Gastroesophageal sphincter (tissue), 4 donors: ENCODE measurements around the gene VEGFA. TPM values are rescaled to one million over a fixed set of nuclear protein-coding genes. Genes with fewer than 3 reads are reported as not detected.

Experiments
- ATAC-seq: fragments of 150-250 bp; one replicate; pipeline ENCODE4 v1.9.1; 2016; ENCODE audit warnings: mild to moderate bottlenecking, moderate library complexity
- H3K27ac ChIP-seq, 4 donors: fragments of 200-600 bp; sonication (generic) in 3 of 4; 1 replicate in 3 of 4; 2 replicates in 1 of 4; pipeline ENCODE4 v1.5.1; 2016 to 2019
- H3K27me3 ChIP-seq: fragments of 200-600 bp; sonication (generic); one replicate; pipeline ENCODE4 v1.5.1; 2019
- H3K36me3 ChIP-seq, 2 donors: fragments of 200-600 bp; sonication (generic); one replicate each; pipeline ENCODE4 v1.5.1; 2019; ENCODE audit warnings: control low read depth in 1 of 2
- H3K4me1 ChIP-seq, 3 donors: fragments of 200-600 bp; sonication (generic); 1 replicate in 2 of 3; 2 replicates in 1 of 3; pipeline ENCODE4 v1.5.1; 2016 to 2019; ENCODE audit warnings: control low read depth in 2 of 3
- H3K4me3 ChIP-seq, 2 donors: fragments of 200-600 bp; sonication (generic); one replicate each; pipeline ENCODE4 v1.5.1; 2019; ENCODE audit warnings: mild to moderate bottlenecking in 1 of 2, moderate library complexity in 1 of 2
- H3K9me3 ChIP-seq, 3 donors: fragments of 200-600 bp; sonication (generic); one replicate each; pipeline ENCODE4 v1.5.1; 2017 to 2019; ENCODE audit warnings: control low read depth in 2 of 3
- CTCF ChIP-seq, 4 experiments: fragments of 200-600 bp in 2 of 4; fragments of 450-650 bp in 2 of 4; sonication (generic) in 1 of 4; IDR thresholded peaks; one replicate each; pipeline ENCODE4 v1.5.1; 2017 to 2019; ENCODE audit warnings: antibody characterized with exemption in 4 of 4, mild to moderate bottlenecking in 2 of 4, moderate library complexity in 2 of 4
- EP300 ChIP-seq: sonication (generic); formaldehyde crosslinking; IDR thresholded peaks from one replicate; pipeline ENCODE4 v1.6.1; 2017; ENCODE audit warnings: antibody characterized with exemption, mild to moderate bottlenecking
- POLR2A ChIP-seq, 2 donors: fragments of 450-650 bp; IDR thresholded peaks; one replicate each; pipeline ENCODE4 v1.6.1; 2017; ENCODE audit warnings: antibody characterized with exemption in 2 of 2, mild to moderate bottlenecking in 2 of 2, moderate library complexity in 1 of 2
- POLR2AphosphoS5 ChIP-seq: sonication (generic); formaldehyde crosslinking; IDR thresholded peaks from one replicate; pipeline ENCODE4 v1.6.1; 2017; ENCODE audit warnings: antibody characterized with exemption
- WGBS, 2 donors: methylation state at CpG; one replicate each; pipeline ENCODE4 v1.1.5; 2018; ENCODE audit warnings: low coverage in 1 of 2; 5-methylcytosine and 5-hydroxymethylcytosine counted together
- total RNA-seq, 4 donors: library from RNA; depleted of rRNA; stranded (reverse); fragments of >200 nt; gene quantifications; one replicate each; pipeline ENCODE4 v1.1.0, GENCODE V29; 2016

VEGFA gene
- total RNA-seq = 10 to 100 TPM; 32.2 to 66.2 (median 40.1) TPM

GRCh38 chr6:43769526-43770371, at the start of gene VEGFA:
Gene VEGFA (plus strand): TSS chr6:43770211.
- peak within 1 kb of the TSS; percentile 93 to 99 (median 98) for H3K27ac ChIP-seq
- no peaks in the 10 kb centered on the region for H3K36me3 ChIP-seq
- ATAC-seq = peak; percentile 75
- peaks cover 3 to 47% (median 15%) of the 10 kb centered on the region in 3 donors for H3K4me1 ChIP-seq
- TF ChIP-seq POLR2AphosphoS5 (peak; percentile 39), EP300 (no peak), POLR2A (IDR thresholded peaks at IDR 0.05) (peak; percentile 63 to 76), CTCF (IDR thresholded peaks at IDR 0.05) (peak; percentile 96 to 99 (median 98))
- WGBS, 2 donors = 0% methylated on average over 7 to 34 of the region's 62 CpGs
- no peaks in the 10 kb centered on the region for H3K9me3 ChIP-seq
- no peaks in the 10 kb centered on the region for H3K27me3 ChIP-seq
- H3K4me3 ChIP-seq = peak within 1 kb of the TSS; percentile 73 to 92

- Histone ChIP-seq H3K27me3 (no peaks in the 10 kb centered on the region), H3K4me1 (peaks cover 0 to 15% (median 8%) of the 10 kb centered on the region in 3 donors), H3K9me3 (no peaks in the 10 kb centered on the region), H3K4me3 (no peak overlapping the region), H3K36me3 (no peaks in the 10 kb centered on the region), H3K27ac (no peak overlapping the region)
- 75 to 100% methylated on average over 1 to 4 of the region's 4 CpGs for WGBS, 2 donors
- ATAC-seq = no peak
- TF ChIP-seq POLR2AphosphoS5 = no peak
- no peak for TF ChIP-seq POLR2A (IDR thresholded peaks at IDR 0.05)
- no peak for TF ChIP-seq CTCF (IDR thresholded peaks at IDR 0.05)
- TF ChIP-seq EP300 = no peak
These were observed 49.0 kb upstream of the VEGFA start for GRCh38 chr6:43720999-43721398.

DNA sequence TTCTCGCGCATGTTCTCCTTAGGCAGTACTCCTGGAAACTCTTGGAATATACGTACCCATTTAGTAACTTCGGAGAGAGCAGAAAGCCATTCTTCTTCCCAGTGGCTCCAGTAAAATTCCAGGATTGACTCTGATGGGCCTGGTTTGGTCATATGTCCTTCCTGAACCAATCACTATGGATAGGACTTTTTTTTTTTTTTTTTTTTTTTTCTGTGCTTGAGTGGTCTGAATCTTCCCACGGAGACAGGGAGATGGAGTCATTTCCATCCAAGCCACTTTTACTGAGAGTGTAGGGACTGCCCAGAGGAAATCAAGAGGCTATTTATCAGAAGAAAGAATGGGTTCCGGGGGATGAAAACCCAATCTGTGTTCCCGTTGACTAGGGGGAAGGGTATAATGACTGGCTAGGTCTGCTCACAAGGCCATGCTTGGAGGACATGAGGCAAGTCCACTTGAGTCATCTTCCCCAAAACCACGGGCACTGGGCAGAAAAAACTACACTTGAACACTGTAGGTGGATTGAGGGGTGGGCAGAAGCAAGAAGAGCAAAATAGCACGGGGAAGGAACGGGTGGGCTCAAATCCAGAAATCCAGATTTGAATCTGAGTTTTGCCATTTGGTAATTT, 47.0 kb upstream of the VEGFA start:
- no peaks in the 10 kb centered on the region for H3K27me3 ChIP-seq
- no peak for TF ChIP-seq CTCF (IDR thresholded peaks at IDR 0.05)
- no peak for TF ChIP-seq EP300
- TF ChIP-seq POLR2A (IDR thresholded peaks at IDR 0.05) = no peak
- TF ChIP-seq POLR2AphosphoS5 = no peak
- H3K9me3 ChIP-seq = no peaks in the 10 kb centered on the region
- WGBS, 2 donors = 76 to 82% methylated on average over 4 to 7 of the region's 10 CpGs
- no peaks in the 10 kb centered on the region for H3K36me3 ChIP-seq
- no peak for ATAC-seq
- H3K4me3 ChIP-seq = no peak overlapping the region
- H3K27ac ChIP-seq = no peak overlapping the region
- peaks cover 0 to 8% (median 4%) of the 10 kb centered on the region in 3 donors for H3K4me1 ChIP-seq

GRCh38 chr6:43723737-43724295, 46.2 kb upstream of the VEGFA start:
- H3K9me3 ChIP-seq = no peaks in the 10 kb centered on the region
- no peaks in the 10 kb centered on the region for H3K4me1 ChIP-seq
- 36 to 48% methylated on average over 3 to 7 of the region's 9 CpGs for WGBS, 2 donors
- no peaks in the 10 kb centered on the region for H3K27me3 ChIP-seq
- H3K36me3 ChIP-seq = no peaks in the 10 kb centered on the region
- TF ChIP-seq CTCF (IDR thresholded peaks at IDR 0.05) = peak in 3 of 4 experiments; percentile 23 to 60 (median 45)
- TF ChIP-seq EP300 = no peak
- no peak for TF ChIP-seq POLR2A (IDR thresholded peaks at IDR 0.05)
- TF ChIP-seq POLR2AphosphoS5 = no peak
- no peak overlapping the region for H3K4me3 ChIP-seq
- ATAC-seq = no peak
- no peak overlapping the region for H3K27ac ChIP-seq
